H1 (cell line): Measurements from ENCODE around the gene PRKAR2B. TPM values are rescaled to one million over a fixed set of nuclear protein-coding genes. Genes with fewer than 3 reads are reported as not detected.

Source experiments
- CTBP2 ChIP-seq: IDR thresholded peaks from 2 replicates; pipeline ENCODE4 v1.7.0; 2011; ENCODE audit warnings: borderline replicate concordance, mild to moderate bottlenecking, moderate library complexity, mixed read lengths, low read length; ENCODE audit not compliant: insufficient read depth, insufficient read length
- NRF1 ChIP-seq: IDR thresholded peaks from 2 replicates; pipeline ENCODE4 v1.6.1; 2011; ENCODE audit warnings: mild to moderate bottlenecking, low read depth, low read length, improper control_type of control experiment
- SRF ChIP-seq: IDR thresholded peaks from 2 replicates; pipeline ENCODE4 v1.6.1; 2011; ENCODE audit warnings: mild to moderate bottlenecking, low read depth, low read length, moderate library complexity
- polyA plus RNA-seq, 7 experiments: library from polyadenylated mRNA; depleted of rRNA in 3 of 7; stranded (reverse) in 5 of 7; unstranded in 2 of 7; fragments of >200 nt in 5 of 7; fragments of 200-250 nt in 2 of 7; gene quantifications; 1 replicate in 5 of 7; 2 replicates in 1 of 7; 4 replicates in 1 of 7; pipeline versions ENCODE4 v1.2.1 to v1.2.3, GENCODE V29; 2011 to 2013; ENCODE audit warnings: missing spikeins in 2 of 7, mixed read lengths in 2 of 7
- total RNA-seq: library from RNA; stranded (reverse); fragmentation: NEBNext Ultra II Directional; extraction: Animal tissue kit (Norgen Biotek cat#: 25700); gene quantifications from 2 replicates; pipeline ENCODE4 v1.2.1, GENCODE V29; 2021

The PRKAR2B gene
- total and polyA plus RNA-seq, 2 of the 8 experiments (the other 6 are each of a cell fraction or from before 2014, with no cell fraction given): 10.4 to 37.0 TPM

- TF ChIP-seq CTBP2: no peak
- no peak for TF ChIP-seq NRF1
- no peak for TF ChIP-seq SRF
These were observed 136.7 kb downstream of the PRKAR2B start (continued) for GRCh38 chr7:107181172-107181571.
